ENCODE measurements around the gene CHIT1. TPM values are rescaled to one million over a fixed set of nuclear protein-coding genes. Genes with fewer than 3 reads are reported as not detected.

The CHIT1 gene
- total RNA-seq (1 to 10 TPM; 1.3 to 2.2 TPM), polyA plus RNA-seq (10 to 100 TPM in 1 of 2 donors, under 1 TPM in 1; 0.56 to 16.4 TPM)
- long read RNA-seq, donor 1, transcript CHIT1-202 (11 exons, 2,246 nt): major isoform, 5 of 5 reads
- long read RNA-seq, donor 1, partial matches to known transcripts: 0 of 5 reads
- long read RNA-seq, donor 1, other reads (novel, unspliced or antisense): 0 of 5 reads
- long read RNA-seq, donor 2: 0 reads

- peaks cover 1% of the 10 kb centered on the region for H3K9me3 ChIP-seq (ENCODE audit: control insufficient read depth, low read length)
- H3K4me3 ChIP-seq (ENCODE audit: low read length in 2 of 2): no peak within 1 kb of the TSS
Measured at GRCh38 chr1:203229471-203230135, at the start of gene CHIT1. TSS of gene CHIT1 (minus strand) at chr1:203229673. CDS start at chr1:203229636, 37 bp downstream.

GRCh38 chr1:203278885-203279406 is 49.5 kb upstream of the CHIT1 start:
- H3K27me3 ChIP-seq (ENCODE audit: control insufficient read depth in 1 of 2, insufficient read depth in 2 of 2, low read length in 1 of 2): no peaks in the 10 kb centered on the region
- no peaks in the 10 kb centered on the region for H3K36me3 ChIP-seq (ENCODE audit: control insufficient read depth in 1 of 2, insufficient read depth in 2 of 2, low read length in 1 of 2)
- WGBS, 2 donors: 35 to 39% methylated on average over 8 of the region's 8 CpGs
- DNase-seq (peak in 1 of 2 donors; percentile 89), ATAC-seq (ENCODE audit: low FRiP score) (no peak)
- no peaks in the 10 kb centered on the region for H3K9me3 ChIP-seq (ENCODE audit: control insufficient read depth, low read length)
- H3K4me3 ChIP-seq (ENCODE audit: low read length in 2 of 2): no peak overlapping the region
- intact Hi-C loops (cut with DNase I): loop anchor here in 1 of 2 donors (2.0 kb wide), 1 partner anchor 28 kb away; no protein-coding TSS in a partner anchor
- peak overlapping the region; percentile 43 to 76 for H3K27ac ChIP-seq (ENCODE audit: low read depth in 1 of 2, low read length in 2 of 2)
- H3K4me1 ChIP-seq (ENCODE audit: control insufficient read depth in 1 of 2, insufficient read depth in 2 of 2, low read length in 2 of 2): peaks cover 0 to 3% of the 10 kb centered on the region in 2 donors

More at GRCh38 chr1:203229471-203230135, at the start of gene CHIT1:
- no peaks in the 10 kb centered on the region for H3K36me3 ChIP-seq (ENCODE audit: control insufficient read depth in 1 of 2, insufficient read depth in 2 of 2, low read length in 1 of 2)
- H3K27me3 ChIP-seq (ENCODE audit: control insufficient read depth in 1 of 2, insufficient read depth in 2 of 2, low read length in 1 of 2): no peaks in the 10 kb centered on the region
- WGBS, 2 donors: 91 to 92% methylated on average over 7 of the region's 7 CpGs
- H3K4me1 ChIP-seq (ENCODE audit: control insufficient read depth in 1 of 2, insufficient read depth in 2 of 2, low read length in 2 of 2): no peaks in the 10 kb centered on the region
- DNase-seq: no peak
- no peak for ATAC-seq (ENCODE audit: low FRiP score)
- H3K27ac ChIP-seq (ENCODE audit: low read depth in 1 of 2, low read length in 2 of 2): no peak within 1 kb of the TSS
- intact Hi-C loops (cut with DNase I): no loop called here

- 6 to 9% methylated on average over 13 of the region's 13 CpGs for WGBS, 2 donors
- peaks cover 3 to 4% of the 10 kb centered on the region in 2 donors for H3K4me1 ChIP-seq (ENCODE audit: control insufficient read depth in 1 of 2, insufficient read depth in 2 of 2, low read length in 2 of 2)
- ATAC-seq (ENCODE audit: low FRiP score) (peak; percentile 89), DNase-seq (peak; percentile 91 to 97)
- H3K36me3 ChIP-seq (ENCODE audit: control insufficient read depth in 1 of 2, insufficient read depth in 2 of 2, low read length in 1 of 2): no peaks in the 10 kb centered on the region
- intact Hi-C loops (cut with DNase I): loop anchor here in 1 of 2 donors (2.0 kb wide), 1 partner anchor 29 kb away; no protein-coding TSS in a partner anchor
- H3K4me3 ChIP-seq (ENCODE audit: low read length in 2 of 2): no peak overlapping the region
- no peaks in the 10 kb centered on the region for H3K27me3 ChIP-seq (ENCODE audit: control insufficient read depth in 1 of 2, insufficient read depth in 2 of 2, low read length in 1 of 2)
- peak overlapping the region; percentile 43 to 76 for H3K27ac ChIP-seq (ENCODE audit: low read depth in 1 of 2, low read length in 2 of 2)
- no peaks in the 10 kb centered on the region for H3K9me3 ChIP-seq (ENCODE audit: control insufficient read depth, low read length)
Measured at GRCh38 chr1:203278082-203278884, 48.8 kb upstream of the CHIT1 start.

GRCh38 chr1:203276916-203277545 is 47.6 kb upstream of the CHIT1 start:
- H3K36me3 ChIP-seq (ENCODE audit: control insufficient read depth in 1 of 2, insufficient read depth in 2 of 2, low read length in 1 of 2): no peaks in the 10 kb centered on the region
- no peak for ATAC-seq (ENCODE audit: low FRiP score)
- H3K27ac ChIP-seq (ENCODE audit: low read depth in 1 of 2, low read length in 2 of 2): no peak overlapping the region
- DNase-seq: no peak
- intact Hi-C loops (cut with DNase I): no loop called here
- no peak overlapping the region for H3K4me3 ChIP-seq (ENCODE audit: low read length in 2 of 2)
- 80 to 81% methylated on average over 9 of the region's 9 CpGs for WGBS, 2 donors
- H3K27me3 ChIP-seq (ENCODE audit: control insufficient read depth in 1 of 2, insufficient read depth in 2 of 2, low read length in 1 of 2): no peaks in the 10 kb centered on the region
- H3K4me1 ChIP-seq (ENCODE audit: control insufficient read depth in 1 of 2, insufficient read depth in 2 of 2, low read length in 2 of 2): peaks cover 3 to 4% of the 10 kb centered on the region in 2 donors
- no peaks in the 10 kb centered on the region for H3K9me3 ChIP-seq (ENCODE audit: control insufficient read depth, low read length)

GRCh38 chr1:203276408-203276807 is 46.9 kb upstream of the CHIT1 start:
- intact Hi-C loops (cut with DNase I): no loop called here
- DNase-seq: no peak
- peaks cover 3 to 4% of the 10 kb centered on the region in 2 donors for H3K4me1 ChIP-seq (ENCODE audit: control insufficient read depth in 1 of 2, insufficient read depth in 2 of 2, low read length in 2 of 2)

GRCh38 chr1:203275656-203276272 is 46.3 kb upstream of the CHIT1 start:
- Histone ChIP-seq H3K27me3 (ENCODE audit: control insufficient read depth in 1 of 2, insufficient read depth in 2 of 2, low read length in 1 of 2) (no peaks in the 10 kb centered on the region), H3K27ac (ENCODE audit: low read depth in 1 of 2, low read length in 2 of 2) (no peak overlapping the region), H3K9me3 (ENCODE audit: control insufficient read depth, low read length) (no peaks in the 10 kb centered on the region), H3K4me3 (ENCODE audit: low read length in 2 of 2) (no peak overlapping the region), H3K36me3 (ENCODE audit: control insufficient read depth in 1 of 2, insufficient read depth in 2 of 2, low read length in 1 of 2) (no peaks in the 10 kb centered on the region), H3K4me1 (ENCODE audit: control insufficient read depth in 1 of 2, insufficient read depth in 2 of 2, low read length in 2 of 2) (peaks cover 3 to 4% of the 10 kb centered on the region in 2 donors)
- intact Hi-C loops (cut with DNase I): no loop called here
- ATAC-seq (ENCODE audit: low FRiP score): no peak
- WGBS, 2 donors: 90 to 95% methylated on average over 11 of the region's 11 CpGs
- DNase-seq: no peak

More at GRCh38 chr1:203276408-203276807, 46.9 kb upstream of the CHIT1 start:
- WGBS, 2 donors: 80 to 98% methylated on average over 5 of the region's 5 CpGs
- no peaks in the 10 kb centered on the region for H3K9me3 ChIP-seq (ENCODE audit: control insufficient read depth, low read length)
- no peaks in the 10 kb centered on the region for H3K27me3 ChIP-seq (ENCODE audit: control insufficient read depth in 1 of 2, insufficient read depth in 2 of 2, low read length in 1 of 2)
- no peak overlapping the region for H3K4me3 ChIP-seq (ENCODE audit: low read length in 2 of 2)
- H3K36me3 ChIP-seq (ENCODE audit: control insufficient read depth in 1 of 2, insufficient read depth in 2 of 2, low read length in 1 of 2): no peaks in the 10 kb centered on the region
- no peak overlapping the region for H3K27ac ChIP-seq (ENCODE audit: low read depth in 1 of 2, low read length in 2 of 2)
- no peak for ATAC-seq (ENCODE audit: low FRiP score)

GRCh38 chr1:203274603-203275381 is 45.3 kb upstream of the CHIT1 start:
- Histone ChIP-seq H3K4me3 (ENCODE audit: low read length in 2 of 2) (no peak overlapping the region), H3K27me3 (ENCODE audit: control insufficient read depth in 1 of 2, insufficient read depth in 2 of 2, low read length in 1 of 2) (no peaks in the 10 kb centered on the region), H3K4me1 (ENCODE audit: control insufficient read depth in 1 of 2, insufficient read depth in 2 of 2, low read length in 2 of 2) (peaks cover 3 to 4% of the 10 kb centered on the region in 2 donors), H3K9me3 (ENCODE audit: control insufficient read depth, low read length) (no peaks in the 10 kb centered on the region), H3K27ac (ENCODE audit: low read depth in 1 of 2, low read length in 2 of 2) (peak overlapping the region; percentile 71 to 76), H3K36me3 (ENCODE audit: control insufficient read depth in 1 of 2, insufficient read depth in 2 of 2, low read length in 1 of 2) (no peaks in the 10 kb centered on the region)
- intact Hi-C loops (cut with DNase I): loop anchor here (5.0 kb wide), 2 partner anchors 33 to 213 kb away; partner anchors contain the start of gene BTG2 (in 1 of the 2)
- ATAC-seq (ENCODE audit: low FRiP score): peak; percentile 17
- DNase-seq: peak in 1 of 2 donors; percentile 86
- 15 to 21% methylated on average over 12 of the region's 12 CpGs for WGBS, 2 donors

Data from aorta (tissue), 5 donors.